ENCODE results near the gene ASB15. TPM values are rescaled to one million over a fixed set of nuclear protein-coding genes. Genes with fewer than 3 reads are reported as not detected.
A peak's percentile ranks its signal among the peaks of the same experiment; 100 is the strongest.

Gene ASB15
- total RNA-seq, 2 experiments from 2014 or later = not detected

DNA sequence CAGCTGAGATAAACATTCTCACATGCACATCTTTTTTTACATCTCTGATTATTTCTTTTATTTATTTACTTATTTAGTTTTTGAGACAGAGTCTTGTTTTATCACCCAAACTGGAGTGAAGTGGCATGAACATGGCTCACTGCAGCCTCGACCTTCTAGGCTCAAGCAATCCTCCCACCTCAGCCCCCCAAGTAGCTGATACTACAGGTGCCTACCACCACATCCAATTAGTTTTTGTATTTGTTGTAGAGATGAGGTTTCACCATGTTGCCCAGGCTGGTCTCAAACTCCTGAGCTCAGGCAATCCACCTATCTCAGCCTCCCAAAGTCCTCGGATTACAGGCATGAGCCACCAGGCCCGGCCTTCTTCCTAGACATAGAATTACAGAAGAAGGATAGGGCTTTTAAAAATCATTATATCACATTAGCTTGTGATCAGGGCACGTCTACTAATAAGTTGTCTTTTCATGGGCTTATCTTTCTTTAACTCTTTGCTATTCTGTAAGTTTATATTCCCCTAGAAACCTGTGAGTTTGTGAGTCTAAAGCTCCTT is 5.9 kb downstream of the ASB15 start:
- Mint-ChIP-seq H3K9me3 (ENCODE audit: low read depth) (no peaks in the 10 kb centered on the region), H3K4me3 (no peak overlapping the region), H3K27ac (no peak overlapping the region), H3K27me3 (peaks cover 14% of the 10 kb centered on the region), H3K36me3 (no peaks in the 10 kb centered on the region), H3K4me1 (no peaks in the 10 kb centered on the region)
- ATAC-seq (no peak), DNase-seq (no peak)
- CTCF ChIA-PET = interaction anchor here (0.6 kb wide), 1 partner anchor 17 kb away, joined by 3 read pairs; no protein-coding TSS in a partner anchor

DNA sequence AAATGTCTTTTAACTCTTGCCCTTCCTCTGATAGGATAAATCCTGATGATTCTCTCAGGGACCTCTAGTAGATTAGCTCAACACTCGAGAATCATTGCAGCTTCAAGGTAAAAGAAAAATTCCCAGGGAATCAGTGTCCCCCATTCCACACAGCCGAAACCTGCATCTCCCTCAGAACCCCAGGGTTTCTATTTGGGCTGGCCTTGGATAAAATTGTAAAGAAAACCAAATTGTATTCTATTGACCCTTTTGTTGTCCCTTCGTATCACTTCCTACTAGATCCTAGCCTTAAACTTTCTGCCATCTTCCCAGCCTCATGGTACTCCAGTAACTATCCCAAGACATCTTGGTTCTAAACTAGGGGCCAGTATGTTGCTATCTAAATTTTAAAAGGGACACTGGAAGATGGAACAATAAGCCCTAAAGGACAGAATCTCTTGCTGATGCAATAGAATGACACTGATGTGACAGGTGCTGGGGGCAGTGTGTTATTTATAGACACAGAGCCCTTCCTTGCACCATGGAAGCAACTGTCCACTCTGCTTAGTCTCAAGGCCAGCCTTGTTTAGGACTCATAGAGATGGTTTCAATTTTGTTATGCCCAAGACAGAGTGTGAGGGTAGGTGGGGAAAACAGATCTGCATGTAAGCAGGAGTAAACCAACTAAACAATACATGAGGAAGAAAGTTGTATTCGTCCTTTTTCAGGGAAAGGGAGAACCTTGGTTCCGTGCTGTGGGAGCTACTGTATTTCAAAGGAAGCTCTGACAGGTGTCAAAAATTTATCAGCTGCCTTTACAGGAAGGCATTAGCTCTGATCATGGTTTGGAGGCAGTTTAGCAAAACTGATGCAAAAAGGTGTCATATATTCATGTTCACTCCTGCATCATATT is 7.6 kb downstream of the ASB15 start:
- no peak overlapping the region for H3K4me3 Mint-ChIP-seq
- H3K36me3 Mint-ChIP-seq = no peaks in the 10 kb centered on the region
- ATAC-seq = no peak
- H3K4me1 Mint-ChIP-seq = no peaks in the 10 kb centered on the region
- CTCF ChIA-PET = interaction anchor here (0.7 to 1.1 kb wide), 2 partner anchors 13 to 256 kb away, joined by 3 read pairs; no protein-coding TSS in a partner anchor
- peaks cover 18% of the 10 kb centered on the region for H3K27me3 Mint-ChIP-seq
- H3K27ac Mint-ChIP-seq = no peak overlapping the region
- no peaks in the 10 kb centered on the region for H3K9me3 Mint-ChIP-seq (ENCODE audit: low read depth)
- no peak for DNase-seq

GRCh38 chr7:123609883-123610239 is 8.2 kb downstream of the ASB15 start:
- Mint-ChIP-seq H3K36me3 (no peaks in the 10 kb centered on the region), H3K27ac (no peak overlapping the region), H3K4me3 (no peak overlapping the region), H3K9me3 (ENCODE audit: low read depth) (no peaks in the 10 kb centered on the region), H3K4me1 (no peaks in the 10 kb centered on the region), H3K27me3 (peaks cover 21% of the 10 kb centered on the region)
- no peak for ATAC-seq
- DNase-seq = no peak
- CTCF ChIA-PET = interaction anchor here (0.7 to 1.1 kb wide), 2 partner anchors 12 to 255 kb away, joined by 3 read pairs; no protein-coding TSS in a partner anchor

DNA sequence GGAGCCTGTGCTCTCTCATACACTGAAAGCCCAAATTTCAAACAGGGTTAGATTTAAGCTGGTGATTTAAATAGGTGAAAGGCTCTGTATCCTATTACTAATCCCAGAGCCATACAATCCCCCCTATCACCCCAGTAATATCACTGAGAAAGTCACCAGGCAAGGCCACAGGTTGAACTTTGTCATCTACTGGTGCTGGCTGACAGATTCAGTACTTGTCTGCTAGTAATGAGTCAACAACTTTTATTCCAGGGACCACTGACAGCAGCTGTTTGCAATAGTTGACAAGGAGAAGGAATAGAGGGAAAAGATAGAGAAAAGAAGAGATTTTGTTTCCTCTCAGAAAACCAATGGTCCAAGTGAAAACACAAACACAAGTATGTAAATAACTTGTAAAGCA is 10.4 kb downstream of the ASB15 start:
- no peaks in the 10 kb centered on the region for H3K9me3 Mint-ChIP-seq (ENCODE audit: low read depth)
- H3K36me3 Mint-ChIP-seq = no peaks in the 10 kb centered on the region
- no peak for ATAC-seq
- no peaks in the 10 kb centered on the region for H3K4me1 Mint-ChIP-seq
- CTCF ChIA-PET = no interaction called here
- H3K4me3 Mint-ChIP-seq = no peak overlapping the region
- peaks cover 23% of the 10 kb centered on the region for H3K27me3 Mint-ChIP-seq
- no peak for DNase-seq
- no peak overlapping the region for H3K27ac Mint-ChIP-seq

DNA sequence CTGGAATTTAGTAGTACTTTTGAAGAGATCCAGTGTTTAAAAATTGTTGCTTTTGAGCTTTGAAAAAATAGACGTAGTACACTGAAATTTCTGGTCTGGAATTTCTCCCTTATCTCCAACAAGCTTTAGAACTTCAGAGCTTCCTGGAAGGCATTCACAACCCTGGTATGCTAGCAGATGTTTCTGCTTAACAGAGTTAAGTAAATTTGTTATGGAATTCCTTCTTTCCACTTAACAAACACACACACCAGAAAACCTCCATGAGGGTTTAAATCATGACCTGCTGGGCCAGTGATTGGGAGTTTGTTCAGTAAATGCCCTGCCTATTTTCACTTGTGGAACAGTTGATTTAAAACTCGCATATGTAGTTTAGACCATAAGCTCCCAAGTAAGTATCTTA is 13.7 kb downstream of the ASB15 start:
- Mint-ChIP-seq H3K36me3 (no peaks in the 10 kb centered on the region), H3K9me3 (ENCODE audit: low read depth) (no peaks in the 10 kb centered on the region), H3K4me3 (no peak overlapping the region), H3K27me3 (peaks cover 13% of the 10 kb centered on the region), H3K4me1 (no peaks in the 10 kb centered on the region), H3K27ac (no peak overlapping the region)
- CTCF ChIA-PET = interaction anchor here (2.1 kb wide), 1 partner anchor 9 kb away, joined by 13 read pairs; no protein-coding TSS in a partner anchor
- ATAC-seq (no peak), DNase-seq (no peak)

DNA sequence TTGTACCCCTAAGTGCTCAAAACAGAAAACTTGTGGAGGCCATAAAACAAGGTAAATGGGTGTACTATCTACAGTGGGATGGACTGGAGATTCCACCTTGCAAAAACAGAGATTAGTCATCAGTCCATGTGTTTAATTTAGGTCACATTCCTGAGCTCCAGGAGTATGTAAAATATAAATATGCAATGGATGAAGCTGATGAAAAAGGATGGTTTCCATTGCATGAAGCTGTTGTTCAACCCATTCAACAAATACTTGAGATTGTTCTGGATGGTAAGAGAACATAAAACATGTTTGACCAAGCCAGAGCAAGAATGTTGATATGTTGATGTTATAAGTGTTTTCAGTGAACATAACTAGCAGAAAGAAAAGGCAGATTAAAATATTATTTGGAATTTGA is 14.6 kb downstream of the ASB15 start:
- H3K4me3 Mint-ChIP-seq = no peak overlapping the region
- ATAC-seq (no peak), DNase-seq (no peak)
- H3K27ac Mint-ChIP-seq = no peak overlapping the region
- peaks cover 13% of the 10 kb centered on the region for H3K27me3 Mint-ChIP-seq
- no peaks in the 10 kb centered on the region for H3K36me3 Mint-ChIP-seq
- H3K4me1 Mint-ChIP-seq = no peaks in the 10 kb centered on the region
- no peaks in the 10 kb centered on the region for H3K9me3 Mint-ChIP-seq (ENCODE audit: low read depth)
- CTCF ChIA-PET = interaction anchor here (2.1 kb wide), 1 partner anchor 8 kb away, joined by 13 read pairs; no protein-coding TSS in a partner anchor

GRCh38 chr7:123621707-123622106 is 20.1 kb downstream of the ASB15 start:
- no peak overlapping the region for H3K27ac Mint-ChIP-seq

DNA sequence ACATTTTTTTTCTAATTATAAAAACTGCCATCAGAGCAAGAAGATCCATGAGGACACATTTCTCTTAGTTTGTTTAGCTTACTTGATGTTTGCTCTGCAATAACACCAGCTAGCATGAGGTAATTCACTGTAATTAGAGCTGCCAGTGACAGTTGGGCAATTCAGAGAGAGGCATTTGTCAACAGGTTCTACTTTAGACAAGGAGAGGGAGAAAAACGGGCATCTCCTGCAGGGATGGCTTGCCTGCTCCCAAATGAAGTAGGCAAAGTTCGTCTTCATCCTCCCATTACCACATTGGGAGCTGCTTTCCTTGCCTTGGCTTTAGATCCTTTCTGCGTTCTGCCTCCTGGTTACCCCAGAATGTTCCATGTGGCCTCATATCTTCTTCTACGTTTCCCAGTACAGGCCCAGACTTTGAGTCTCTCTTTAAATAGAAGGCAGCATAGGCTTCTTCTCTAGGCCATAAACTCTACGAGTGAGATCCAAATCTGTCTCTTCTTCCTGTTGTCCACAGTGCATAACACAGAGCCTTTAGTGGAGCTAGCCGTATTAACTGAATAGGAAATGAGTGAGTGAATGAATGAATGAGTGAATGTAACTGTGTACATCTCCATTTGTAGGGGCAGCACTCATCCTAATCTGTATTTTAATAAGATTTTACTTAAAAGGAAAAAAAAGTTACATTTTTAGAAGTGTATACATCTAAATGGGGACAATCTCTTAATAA is 21.2 kb downstream of the ASB15 start:
- Mint-ChIP-seq H3K4me1 (peaks cover 3% of the 10 kb centered on the region), H3K9me3 (ENCODE audit: low read depth) (no peaks in the 10 kb centered on the region), H3K27me3 (no peaks in the 10 kb centered on the region), H3K36me3 (no peaks in the 10 kb centered on the region), H3K27ac (no peak overlapping the region), H3K4me3 (no peak overlapping the region)
- DNase-seq (no peak), ATAC-seq (no peak)
- CTCF ChIA-PET = interaction anchor here (1.3 to 2.6 kb wide), 4 partner anchors 13 to 249 kb away, joined by 3 to 12 read pairs (median 5); partner anchors contain the start of gene NDUFA5

More at GRCh38 chr7:123621707-123622106, 20.1 kb downstream of the ASB15 start:
- peaks cover 3% of the 10 kb centered on the region for H3K4me1 Mint-ChIP-seq
- no peaks in the 10 kb centered on the region for H3K27me3 Mint-ChIP-seq
- ATAC-seq (no peak), DNase-seq (no peak)
- no peaks in the 10 kb centered on the region for H3K36me3 Mint-ChIP-seq
- H3K4me3 Mint-ChIP-seq = no peak overlapping the region
- H3K9me3 Mint-ChIP-seq (ENCODE audit: low read depth) = no peaks in the 10 kb centered on the region
- CTCF ChIA-PET = interaction anchor here (1.3 kb wide), 1 partner anchor 12 kb away, joined by 3 read pairs; no protein-coding TSS in a partner anchor

DNA sequence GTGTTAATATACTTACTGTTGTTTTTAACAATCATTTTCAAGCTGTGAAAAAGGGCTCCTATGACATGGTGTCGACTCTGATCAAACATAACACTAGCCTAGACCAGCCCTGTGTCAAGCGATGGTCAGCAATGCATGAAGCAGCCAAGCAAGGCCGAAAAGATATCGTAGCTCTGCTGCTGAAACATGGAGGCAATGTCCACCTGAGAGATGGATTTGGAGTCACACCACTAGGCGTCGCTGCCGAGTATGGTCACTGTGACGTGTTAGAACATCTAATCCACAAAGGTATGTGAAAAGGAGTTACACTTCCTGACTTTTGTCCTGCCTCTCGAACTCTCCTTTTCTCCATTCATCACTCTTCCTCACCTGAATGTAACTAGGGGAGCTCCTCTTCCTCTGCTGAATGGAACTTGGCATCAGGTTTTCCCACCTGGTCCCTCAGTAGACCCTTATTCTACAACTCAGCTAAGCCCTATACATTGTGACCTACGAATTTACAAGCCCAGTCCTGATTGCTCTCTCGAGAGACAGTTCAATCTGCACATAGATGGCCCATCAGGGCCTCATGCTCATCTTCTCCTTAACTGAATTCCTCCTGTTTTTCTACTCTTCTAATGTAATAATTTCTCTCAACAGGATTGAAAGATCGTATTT is 23.0 kb downstream of the ASB15 start:
- DNase-seq = peak; percentile 75
- no peak overlapping the region for H3K27ac Mint-ChIP-seq
- peaks cover 3% of the 10 kb centered on the region for H3K27me3 Mint-ChIP-seq
- no peak overlapping the region for H3K4me3 Mint-ChIP-seq
- CTCF ChIA-PET = interaction anchor here (0.8 to 2.6 kb wide), 10 partner anchors 9 to 247 kb away, joined by 3 to 13 read pairs (median 4); no protein-coding TSS in a partner anchor
- no peaks in the 10 kb centered on the region for H3K9me3 Mint-ChIP-seq (ENCODE audit: low read depth)
- H3K4me1 Mint-ChIP-seq = peaks cover 3% of the 10 kb centered on the region
- no peaks in the 10 kb centered on the region for H3K36me3 Mint-ChIP-seq
- peak; percentile 64 for ATAC-seq

GRCh38 chr7:123625254-123625653 is 23.6 kb downstream of the ASB15 start:
- DNase-seq (no peak), ATAC-seq (no peak)
- H3K36me3 Mint-ChIP-seq = no peaks in the 10 kb centered on the region
- CTCF ChIA-PET = interaction anchor here (1.2 to 2.6 kb wide), 6 partner anchors 10 to 131 kb away, joined by 3 to 13 read pairs (median 4); no protein-coding TSS in a partner anchor
- H3K4me3 Mint-ChIP-seq = no peak overlapping the region
- no peaks in the 10 kb centered on the region for H3K9me3 Mint-ChIP-seq (ENCODE audit: low read depth)
- no peak overlapping the region for H3K27ac Mint-ChIP-seq
- peaks cover 3% of the 10 kb centered on the region for H3K27me3 Mint-ChIP-seq
- peaks cover 3% of the 10 kb centered on the region for H3K4me1 Mint-ChIP-seq

GRCh38 chr7:123627851-123628250 is 26.2 kb downstream of the ASB15 start:
- Mint-ChIP-seq H3K4me1 (peaks cover 3% of the 10 kb centered on the region), H3K4me3 (no peak overlapping the region), H3K36me3 (no peaks in the 10 kb centered on the region), H3K9me3 (ENCODE audit: low read depth) (no peaks in the 10 kb centered on the region), H3K27ac (no peak overlapping the region), H3K27me3 (peaks cover 3% of the 10 kb centered on the region)
- no peak for ATAC-seq
- CTCF ChIA-PET = no interaction called here
- no peak for DNase-seq

GRCh38 chr7:123628829-123629228 is 27.2 kb downstream of the ASB15 start:
- H3K27me3 Mint-ChIP-seq = peaks cover 3% of the 10 kb centered on the region
- ATAC-seq = no peak
- no peaks in the 10 kb centered on the region for H3K9me3 Mint-ChIP-seq (ENCODE audit: low read depth)
- H3K27ac Mint-ChIP-seq = no peak overlapping the region
- no peaks in the 10 kb centered on the region for H3K36me3 Mint-ChIP-seq
- H3K4me1 Mint-ChIP-seq = peaks cover 3% of the 10 kb centered on the region
- H3K4me3 Mint-ChIP-seq = no peak overlapping the region
- CTCF ChIA-PET = no interaction called here
- no peak for DNase-seq

- no peak for ATAC-seq
- Mint-ChIP-seq H3K36me3 (no peaks in the 10 kb centered on the region), H3K9me3 (ENCODE audit: low read depth) (no peaks in the 10 kb centered on the region), H3K4me3 (no peak overlapping the region), H3K4me1 (peaks cover 3% of the 10 kb centered on the region), H3K27ac (no peak overlapping the region), H3K27me3 (peaks cover 3% of the 10 kb centered on the region)
- CTCF ChIA-PET = no interaction called here
- DNase-seq = no peak
These were observed 27.7 kb downstream of the ASB15 start for GRCh38 chr7:123629281-123629680.

Data from activated CD8-positive, alpha-beta memory T cell treated with anti-CD3 and anti-CD28 coated beads, Interleukin-2, amount 10 ng/mL, durations not matched to agents 7 days and 5 days (primary cell).